HG02973 (cell line): ENCODE results near the gene VPS35L.

Experiments
- ATAC-seq: cut with Tn5 transposase; IDR thresholded peaks from one replicate; pipeline ENCODE4 v1.9.1; 2021; ENCODE audit warnings: moderate library complexity; ENCODE audit not compliant: unreplicated experiment

The VPS35L gene

DNA sequence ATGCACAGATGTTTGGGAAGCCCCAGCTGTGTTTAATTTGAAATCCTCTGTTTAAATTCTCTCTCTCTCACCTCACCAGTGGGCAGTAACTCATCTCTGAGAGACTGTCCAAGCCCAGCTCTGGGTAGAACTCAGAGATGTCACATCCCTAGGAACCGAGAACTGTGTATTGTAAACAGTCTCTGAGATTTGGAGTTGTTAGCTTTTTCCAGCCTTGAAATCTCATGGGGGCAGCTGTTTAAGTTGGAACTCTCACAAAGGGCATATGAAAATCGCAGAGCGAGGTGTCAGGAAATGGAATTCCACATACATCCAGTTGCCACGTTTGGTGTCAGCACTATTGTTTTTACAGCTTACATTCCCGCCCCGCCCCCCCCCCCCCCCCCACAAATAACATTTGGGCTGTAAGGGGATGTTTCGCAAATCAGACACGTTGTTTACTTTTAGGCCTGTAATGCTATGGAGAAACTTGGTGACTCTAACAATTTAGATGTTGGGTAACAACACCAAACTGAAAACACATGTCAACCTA is 34.3 kb downstream of the VPS35L start:
- no peak for ATAC-seq

GRCh38 chr16:19595043-19595767 is 39.7 kb downstream of the VPS35L start:
- ATAC-seq: no peak

DNA sequence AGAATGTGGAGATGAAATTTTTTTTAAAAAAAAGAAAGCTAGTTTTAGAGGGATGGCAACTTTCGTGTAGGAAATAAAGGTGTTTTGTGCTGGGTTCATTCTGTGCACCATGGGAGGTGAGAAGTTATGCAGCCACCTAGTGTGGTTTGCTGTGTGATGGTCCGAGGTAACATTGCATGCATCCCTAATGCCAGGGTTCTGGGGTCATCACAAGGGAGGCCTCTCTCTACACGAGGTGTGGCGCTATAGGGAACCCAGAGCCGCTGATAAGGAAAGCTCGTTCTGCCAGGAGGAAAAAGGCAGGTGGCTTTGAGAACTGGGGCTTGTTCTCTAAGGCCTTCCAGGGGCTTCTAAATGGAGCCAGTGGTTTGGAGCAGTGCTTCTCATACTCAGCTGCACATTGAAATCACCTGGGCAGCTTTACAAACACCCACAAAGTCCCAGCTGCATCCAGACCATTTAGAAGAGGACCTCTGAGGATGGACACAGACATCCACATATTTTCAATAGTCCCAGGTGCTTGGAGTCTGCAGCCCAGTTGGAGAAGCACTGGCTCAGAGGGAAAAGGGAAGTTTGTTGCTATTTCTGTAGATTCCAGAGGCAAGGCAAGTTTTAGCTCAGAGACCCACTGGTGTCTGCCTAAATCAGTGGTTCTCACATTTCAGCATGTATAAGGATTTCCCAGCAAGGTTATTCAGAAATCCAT is 43.5 kb downstream of the VPS35L start:
- no peak for ATAC-seq

GRCh38 chr16:19599968-19600716 is 44.6 kb downstream of the VPS35L start:
- no peak for ATAC-seq

DNA sequence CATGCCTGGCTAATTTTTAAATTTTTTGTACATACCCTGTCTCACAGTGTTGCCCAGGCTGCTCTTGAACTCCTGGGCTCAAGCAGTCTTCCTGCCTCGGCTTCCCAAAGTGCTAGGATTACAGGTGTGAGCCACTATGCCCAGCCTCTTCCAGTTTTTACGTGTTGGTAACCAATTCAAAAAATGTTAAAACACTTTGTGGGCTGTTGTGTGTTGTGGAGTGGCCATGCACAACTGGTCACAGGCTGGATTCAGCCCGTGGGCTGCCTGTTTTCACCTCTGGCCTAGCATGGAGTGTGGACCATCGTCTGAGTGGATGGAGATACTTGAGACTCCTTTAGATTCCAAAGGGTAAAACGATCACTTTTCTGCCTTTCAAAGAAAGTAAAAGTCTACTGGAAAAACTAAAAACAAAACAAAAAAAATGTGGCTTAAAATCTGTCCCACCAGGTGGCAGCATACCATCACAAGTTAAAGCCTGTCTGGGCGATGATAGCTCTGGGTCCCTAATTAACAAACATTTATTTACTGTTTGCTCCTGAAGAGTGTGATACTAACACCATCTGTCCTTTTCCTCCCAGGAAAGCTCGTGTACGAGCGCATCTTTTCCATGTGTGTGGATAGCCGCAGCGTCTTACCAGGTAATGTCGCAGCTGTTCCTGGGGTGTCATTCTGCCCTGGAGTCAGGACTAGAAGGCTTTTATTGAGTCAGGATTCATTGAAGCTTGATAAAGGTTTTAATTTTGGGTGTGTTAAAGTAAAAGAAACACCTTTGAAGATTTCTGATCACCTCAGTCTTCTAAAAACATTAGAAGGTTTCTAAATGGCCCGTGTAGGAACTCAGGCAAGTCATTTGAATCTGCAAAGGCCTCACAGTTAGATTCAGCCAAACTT is 45.8 kb downstream of the VPS35L start:
- ATAC-seq: no peak

- ATAC-seq: no peak
Observed at GRCh38 chr16:19604911-19605310, 49.4 kb downstream of the VPS35L start.

- no peak for ATAC-seq
Observed at GRCh38 chr16:19605701-19606100, 50.2 kb downstream of the VPS35L start.

GRCh38 chr16:19607616-19608280 is 52.2 kb downstream of the VPS35L start:
- ATAC-seq: no peak

- ATAC-seq: no peak
Observed at GRCh38 chr16:19609359-19609758, 53.9 kb downstream of the VPS35L start.

DNA sequence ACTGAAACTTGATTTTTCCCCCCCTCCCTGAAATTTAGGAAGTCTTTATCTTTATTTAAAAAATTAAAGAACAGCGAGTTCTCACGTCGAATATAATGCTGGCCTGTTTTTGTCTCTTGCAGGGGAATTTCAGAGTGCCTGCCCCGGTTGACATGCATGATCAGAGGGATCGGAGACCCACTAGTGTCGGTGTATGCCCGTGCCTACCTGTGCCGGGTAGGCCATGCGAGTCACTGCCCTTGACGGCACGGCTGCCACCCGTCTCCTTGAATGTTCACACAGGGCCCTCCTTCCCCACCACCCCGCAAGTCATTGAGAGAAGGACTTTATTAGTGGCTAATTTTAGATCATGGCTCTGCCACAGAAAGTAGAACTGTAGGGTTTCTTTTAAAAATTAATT is 54.7 kb downstream of the VPS35L start:
- no peak for ATAC-seq

- ATAC-seq: no peak
Observed at GRCh38 chr16:19613834-19614233, 58.3 kb downstream of the VPS35L start.

GRCh38 chr16:19616241-19616640 is 60.7 kb downstream of the VPS35L start:
- ATAC-seq: no peak

DNA sequence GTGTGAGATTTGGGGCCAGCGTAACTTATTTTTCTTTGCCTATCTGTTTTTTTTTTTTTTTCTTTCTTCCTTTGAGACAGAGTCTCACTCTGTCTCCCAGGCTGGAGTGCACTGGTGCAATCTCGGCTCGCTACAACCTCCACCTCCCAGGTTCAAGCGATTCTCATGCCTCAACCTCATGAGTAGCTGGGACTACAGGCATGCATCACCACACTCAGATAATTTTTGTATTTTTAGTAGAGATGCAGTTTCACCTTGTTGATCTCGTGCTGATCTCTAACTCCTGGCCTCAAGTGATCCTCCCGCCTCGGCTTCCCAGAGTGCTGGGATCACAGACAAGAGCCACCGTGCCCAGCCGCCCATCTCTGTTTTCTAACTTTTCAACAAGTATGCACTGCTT is 63.4 kb downstream of the VPS35L start:
- no peak for ATAC-seq

DNA sequence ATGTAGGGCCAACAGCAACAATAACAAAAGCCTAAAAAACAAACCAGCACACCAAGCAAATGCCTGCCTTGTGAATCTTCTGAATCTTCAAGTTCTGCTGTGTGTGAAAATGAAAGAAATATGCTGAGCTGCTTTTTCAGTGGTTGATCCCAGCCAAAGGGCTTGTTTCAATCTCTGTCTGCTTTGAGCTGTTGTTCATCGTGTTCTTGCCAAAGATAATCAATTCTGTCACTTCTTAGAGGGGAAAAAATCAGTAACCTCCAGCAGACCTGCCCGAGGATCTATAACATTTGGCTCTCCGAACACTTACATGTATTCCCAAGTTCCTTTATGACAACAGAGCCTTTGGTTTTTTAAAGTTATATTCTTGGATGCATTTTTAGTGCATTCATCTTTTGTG is 65.9 kb downstream of the VPS35L start:
- ATAC-seq: no peak

DNA sequence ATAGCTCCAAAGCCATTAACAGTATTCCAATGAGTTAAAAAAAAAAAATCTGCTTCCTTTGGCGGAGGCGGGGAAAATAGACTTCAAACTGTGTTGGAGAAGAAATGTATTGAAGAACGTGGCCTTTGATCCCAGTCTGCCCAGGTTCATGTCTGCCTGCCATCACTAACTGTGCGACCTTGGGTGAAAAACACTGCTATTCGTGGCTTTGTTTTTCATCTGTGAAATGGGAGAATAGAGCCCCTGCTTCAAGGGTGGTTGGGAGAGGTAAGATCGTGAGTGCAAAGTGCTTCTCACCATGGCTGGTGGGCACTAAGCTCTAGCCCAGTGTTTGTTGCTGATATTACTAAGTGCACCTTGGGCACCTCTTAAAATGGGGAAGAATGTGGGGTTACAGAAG is 69.5 kb downstream of the VPS35L start:
- no peak for ATAC-seq

DNA sequence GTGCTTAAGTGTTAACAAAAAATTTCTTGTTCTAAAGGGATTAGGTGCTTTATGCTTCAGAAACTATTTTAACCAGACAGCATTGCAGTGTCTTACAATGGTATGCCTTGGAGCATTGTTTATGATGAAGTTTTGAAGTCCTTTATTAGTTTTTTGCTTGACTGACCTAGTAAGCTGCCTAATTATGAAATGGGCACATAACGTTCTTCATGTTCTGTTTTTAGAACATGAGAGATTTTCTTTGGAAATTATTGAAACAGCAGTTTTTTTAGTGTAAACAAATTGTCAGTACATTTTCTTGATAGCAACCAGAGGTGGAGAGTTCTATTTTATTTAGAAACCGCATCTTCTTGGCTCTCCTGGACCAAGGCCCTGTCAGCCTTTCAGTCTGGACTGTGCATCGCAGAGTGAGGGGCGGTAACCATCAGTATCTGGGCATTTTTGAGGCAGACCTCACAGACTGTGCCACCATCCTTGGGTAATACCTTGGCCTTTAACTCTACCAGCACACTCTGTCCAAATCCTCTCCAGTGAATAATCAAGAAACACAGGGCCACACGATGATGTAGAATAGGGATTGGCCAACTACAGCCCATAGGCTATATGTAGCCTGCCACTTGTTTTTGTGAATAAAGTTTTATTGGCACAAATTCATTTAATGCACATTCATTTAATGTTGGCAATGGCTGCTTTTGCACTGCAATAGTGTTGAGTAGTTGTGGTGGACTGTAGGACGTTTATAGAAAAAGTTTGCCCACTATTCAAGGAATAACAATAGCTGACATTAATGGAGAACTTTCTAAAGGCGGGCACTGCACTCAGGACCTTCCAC is 81.1 kb downstream of the VPS35L start:
- no peak for ATAC-seq

GRCh38 chr16:19639986-19640421 is 84.5 kb downstream of the VPS35L start:
- ATAC-seq: no peak

DNA sequence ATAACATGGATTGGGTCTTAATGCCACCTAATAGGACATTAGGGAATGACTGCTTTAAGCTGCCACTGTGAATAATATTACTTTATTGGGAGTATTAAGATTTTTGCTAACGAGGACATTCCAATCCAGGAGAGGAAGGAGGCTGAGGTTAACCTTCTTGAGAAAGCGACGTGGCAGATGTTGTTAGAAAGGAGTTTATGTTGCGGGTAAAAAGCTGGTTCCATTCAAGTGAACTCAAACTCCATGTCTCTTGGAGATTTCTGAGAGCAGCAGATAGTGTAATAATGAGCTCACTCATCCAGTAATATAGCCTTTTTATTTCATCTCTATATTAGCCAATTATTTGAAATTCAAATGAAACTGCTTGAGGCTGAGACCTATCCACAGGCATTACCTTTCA is 87.0 kb downstream of the VPS35L start:
- no peak for ATAC-seq

DNA sequence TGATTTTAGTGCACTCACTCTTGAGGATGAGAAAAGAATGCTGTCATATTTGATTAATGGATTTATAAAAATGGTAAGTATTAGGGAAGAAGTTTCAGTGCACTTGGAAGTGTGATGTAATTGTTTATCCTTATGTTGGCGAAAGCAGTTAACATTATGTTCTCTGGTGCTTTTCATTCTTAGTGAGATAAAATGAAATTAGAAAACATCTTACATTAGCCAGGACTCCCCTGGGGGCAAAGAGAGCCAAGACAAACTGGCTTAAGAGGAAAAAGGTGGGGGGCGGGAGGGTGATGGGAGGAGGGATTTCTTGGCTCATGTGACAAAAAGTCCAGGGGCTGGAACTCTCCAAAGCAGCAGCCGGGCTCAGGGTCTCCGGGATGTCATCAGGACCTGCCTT is 89.4 kb downstream of the VPS35L start:
- no peak for ATAC-seq
